GM19035 (cell line): ENCODE data around the gene ACAP2.
"Not testable (repeated sequence)": the region's sequence is repeated elsewhere in the genome, so short reads cannot be mapped to it uniquely, and the experiment has no call there.

Experiments
- ATAC-seq: cut with Tn5 transposase; IDR thresholded peaks from one replicate; pipeline ENCODE4 v1.9.1; 2021; ENCODE audit not compliant: unreplicated experiment

ACAP2 gene, protein sequence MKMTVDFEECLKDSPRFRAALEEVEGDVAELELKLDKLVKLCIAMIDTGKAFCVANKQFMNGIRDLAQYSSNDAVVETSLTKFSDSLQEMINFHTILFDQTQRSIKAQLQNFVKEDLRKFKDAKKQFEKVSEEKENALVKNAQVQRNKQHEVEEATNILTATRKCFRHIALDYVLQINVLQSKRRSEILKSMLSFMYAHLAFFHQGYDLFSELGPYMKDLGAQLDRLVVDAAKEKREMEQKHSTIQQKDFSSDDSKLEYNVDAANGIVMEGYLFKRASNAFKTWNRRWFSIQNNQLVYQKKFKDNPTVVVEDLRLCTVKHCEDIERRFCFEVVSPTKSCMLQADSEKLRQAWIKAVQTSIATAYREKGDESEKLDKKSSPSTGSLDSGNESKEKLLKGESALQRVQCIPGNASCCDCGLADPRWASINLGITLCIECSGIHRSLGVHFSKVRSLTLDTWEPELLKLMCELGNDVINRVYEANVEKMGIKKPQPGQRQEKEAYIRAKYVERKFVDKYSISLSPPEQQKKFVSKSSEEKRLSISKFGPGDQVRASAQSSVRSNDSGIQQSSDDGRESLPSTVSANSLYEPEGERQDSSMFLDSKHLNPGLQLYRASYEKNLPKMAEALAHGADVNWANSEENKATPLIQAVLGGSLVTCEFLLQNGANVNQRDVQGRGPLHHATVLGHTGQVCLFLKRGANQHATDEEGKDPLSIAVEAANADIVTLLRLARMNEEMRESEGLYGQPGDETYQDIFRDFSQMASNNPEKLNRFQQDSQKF

GRCh38 chr3:195442573-195443390 lies at the start of gene ACAP2:
Gene ACAP2, minus strand, starts transcription at chr3:195443020. Its CDS starts 173 bp downstream, at chr3:195442847.
- ATAC-seq, result peak; percentile 89

DNA sequence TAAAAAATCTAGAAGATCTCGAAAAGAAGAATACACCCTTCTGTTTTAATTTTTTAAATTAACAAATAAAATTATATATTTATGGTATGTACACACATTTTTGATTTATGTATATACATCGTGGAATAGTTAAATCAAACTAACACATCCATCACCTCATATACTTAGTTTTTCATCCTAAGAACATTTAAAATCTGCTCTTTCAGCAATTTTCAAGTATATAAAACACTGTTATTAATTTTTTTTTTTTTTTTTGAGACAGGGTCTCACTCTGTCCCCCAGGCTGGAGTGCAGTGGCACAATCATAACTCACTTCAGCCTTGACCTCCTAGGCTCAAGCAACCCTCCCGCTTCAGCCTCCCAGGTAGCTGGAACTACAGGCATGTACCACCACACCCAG lies 32.8 kb upstream of the ACAP2 start:
- no peak for ATAC-seq

DNA sequence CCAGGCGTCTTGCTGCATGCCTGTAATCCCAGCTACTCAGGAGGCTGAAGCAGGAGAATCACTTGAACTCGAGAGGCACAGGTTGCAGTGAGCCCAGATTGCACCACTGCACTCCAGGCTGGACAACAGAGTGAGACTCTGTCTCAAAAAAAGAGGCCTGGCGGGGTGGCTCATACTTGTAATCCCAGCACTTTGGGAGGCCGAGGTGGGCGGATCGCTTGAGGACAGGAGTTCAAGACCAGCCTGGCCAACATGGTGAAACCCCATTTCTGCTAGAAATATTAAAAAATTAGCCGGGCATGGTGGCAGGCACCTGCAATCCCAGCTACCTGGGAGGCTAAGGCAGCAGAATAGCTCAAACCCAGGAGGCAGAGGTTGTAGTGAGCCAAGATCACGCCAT lies 32.3 kb upstream of the ACAP2 start:
- ATAC-seq, result not testable (repeated sequence)

DNA sequence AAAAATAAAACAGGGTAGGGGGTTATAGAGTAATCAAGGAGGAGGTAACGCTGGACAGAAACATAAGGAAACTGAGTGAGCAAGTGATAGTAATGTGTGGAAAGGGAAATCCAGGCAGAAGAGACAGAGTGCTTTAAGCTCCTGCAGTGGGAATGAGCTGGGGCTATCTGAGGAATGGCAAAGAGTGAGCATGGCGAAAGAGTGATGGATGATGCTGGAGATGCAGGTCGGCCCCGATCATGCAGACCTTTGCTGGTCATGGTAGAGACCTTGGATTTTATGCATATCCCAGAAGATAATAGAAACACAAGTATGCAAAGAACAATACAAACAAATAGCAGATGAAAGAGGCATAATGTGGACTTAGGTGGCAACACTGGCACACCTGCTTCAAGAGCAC lies 26.0 kb upstream of the ACAP2 start:
- no peak for ATAC-seq

GRCh38 chr3:195468391-195468776 lies 25.6 kb upstream of the ACAP2 start:
- ATAC-seq, result no peak

DNA sequence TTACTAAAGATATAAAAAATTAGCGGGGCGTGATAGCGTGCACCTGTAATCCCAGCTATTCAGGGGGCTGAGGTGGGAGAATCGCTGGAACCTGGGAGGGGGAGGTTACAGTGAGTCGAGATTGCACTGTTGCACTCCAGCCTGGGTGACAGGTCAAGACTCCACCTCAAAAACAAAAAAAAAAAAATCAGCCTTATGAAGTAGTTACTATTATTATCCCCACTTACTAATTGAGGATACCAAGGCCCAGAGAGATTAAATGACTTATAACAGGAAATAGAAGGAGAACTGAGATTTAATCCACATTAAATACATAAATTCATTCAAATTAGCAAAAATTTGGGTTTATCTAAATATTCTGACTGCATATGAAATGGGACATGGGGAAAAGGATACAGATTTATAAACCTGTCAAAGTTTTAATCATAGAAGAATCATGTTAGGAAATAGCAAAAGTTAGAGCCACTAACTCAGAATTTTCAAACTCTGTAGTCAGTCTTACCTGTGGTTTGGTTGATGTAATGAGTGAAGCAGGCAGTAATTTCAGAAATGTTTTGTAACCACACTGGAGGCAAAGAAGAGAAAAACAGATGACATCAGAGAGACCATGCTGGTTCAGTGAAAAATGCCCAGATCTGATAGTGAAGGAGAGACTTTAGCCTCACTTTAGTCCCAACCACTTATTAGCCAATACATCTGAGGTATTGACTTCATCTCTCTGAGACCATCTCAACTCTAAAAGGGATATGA lies 25.0 kb upstream of the ACAP2 start:
- ATAC-seq, result no peak

DNA sequence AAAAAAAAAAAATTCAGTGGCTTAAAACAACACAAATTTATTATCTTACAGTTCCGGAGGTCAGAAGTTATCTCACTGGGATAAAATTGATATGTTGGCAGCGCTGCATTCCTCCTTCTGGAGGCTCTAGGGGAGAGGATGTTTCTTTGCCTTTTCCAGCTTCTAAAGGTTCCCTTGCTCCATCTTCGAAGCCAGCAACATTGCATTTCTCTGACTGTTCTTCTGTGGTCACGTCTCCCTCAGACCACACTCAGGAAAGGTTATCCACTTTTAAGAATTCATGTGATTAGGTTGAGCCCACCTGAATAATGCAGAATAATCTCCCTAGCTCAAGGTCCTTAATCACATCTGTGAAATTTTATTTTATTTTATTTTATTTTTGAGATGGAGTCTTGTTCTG lies 23.4 kb upstream of the ACAP2 start:
- no peak for ATAC-seq

DNA sequence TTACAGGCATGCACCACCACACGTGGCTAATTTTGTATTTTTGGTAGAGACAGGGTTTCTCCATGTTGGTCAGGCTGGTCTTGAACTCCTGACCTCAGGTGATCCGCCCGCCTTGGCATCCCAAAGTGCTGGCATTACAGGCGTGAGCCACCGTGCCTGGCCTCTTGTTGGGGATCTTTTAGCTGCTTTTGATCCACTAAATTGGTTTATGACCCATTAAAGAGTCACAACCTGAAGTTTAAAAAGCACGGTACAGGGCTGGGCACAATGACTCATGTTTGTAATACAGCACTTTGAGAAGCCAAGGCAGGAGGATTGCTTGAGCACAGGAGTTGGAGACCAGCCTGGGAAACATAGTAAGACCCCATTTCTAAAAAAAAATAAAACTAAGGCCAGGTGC lies 20.1 kb upstream of the ACAP2 start:
- not testable (repeated sequence) for ATAC-seq

- ATAC-seq, result no peak
These were observed 19.4 kb upstream of the ACAP2 start for GRCh38 chr3:195462308-195462610.

DNA sequence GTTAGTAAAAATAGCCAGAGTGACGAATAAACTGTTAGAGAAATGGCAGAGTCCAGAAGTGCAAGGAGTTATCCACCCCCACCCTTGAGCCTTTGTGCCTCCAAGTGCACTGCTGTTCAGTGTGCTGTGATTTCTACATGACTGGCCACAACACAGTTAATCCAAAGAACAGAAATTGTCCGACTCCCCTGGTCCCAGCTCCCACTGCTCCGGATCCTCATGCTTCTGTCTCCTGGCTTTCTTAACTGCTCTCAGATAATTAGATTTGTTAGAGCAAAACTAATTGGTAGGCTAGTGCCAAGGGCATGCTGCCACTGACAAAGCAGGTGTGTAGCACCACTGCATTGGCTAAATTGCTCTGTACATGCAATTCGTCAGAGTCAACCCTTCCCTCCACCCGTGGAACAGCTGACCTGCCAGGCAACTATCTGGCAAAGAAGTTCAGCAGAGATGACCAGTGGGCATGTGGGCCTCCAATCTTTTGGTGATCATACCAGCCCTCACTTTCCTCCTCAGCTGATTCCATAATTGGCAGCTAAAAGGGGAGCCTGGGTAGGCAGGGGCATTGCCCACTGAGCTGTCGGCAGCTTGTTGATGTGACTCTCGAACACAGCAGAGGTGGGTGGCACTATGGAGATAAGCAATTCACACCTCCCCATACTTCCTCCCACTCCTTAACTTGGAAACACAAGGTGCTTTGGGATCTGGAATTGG lies 18.9 kb upstream of the ACAP2 start:
- no peak for ATAC-seq

DNA sequence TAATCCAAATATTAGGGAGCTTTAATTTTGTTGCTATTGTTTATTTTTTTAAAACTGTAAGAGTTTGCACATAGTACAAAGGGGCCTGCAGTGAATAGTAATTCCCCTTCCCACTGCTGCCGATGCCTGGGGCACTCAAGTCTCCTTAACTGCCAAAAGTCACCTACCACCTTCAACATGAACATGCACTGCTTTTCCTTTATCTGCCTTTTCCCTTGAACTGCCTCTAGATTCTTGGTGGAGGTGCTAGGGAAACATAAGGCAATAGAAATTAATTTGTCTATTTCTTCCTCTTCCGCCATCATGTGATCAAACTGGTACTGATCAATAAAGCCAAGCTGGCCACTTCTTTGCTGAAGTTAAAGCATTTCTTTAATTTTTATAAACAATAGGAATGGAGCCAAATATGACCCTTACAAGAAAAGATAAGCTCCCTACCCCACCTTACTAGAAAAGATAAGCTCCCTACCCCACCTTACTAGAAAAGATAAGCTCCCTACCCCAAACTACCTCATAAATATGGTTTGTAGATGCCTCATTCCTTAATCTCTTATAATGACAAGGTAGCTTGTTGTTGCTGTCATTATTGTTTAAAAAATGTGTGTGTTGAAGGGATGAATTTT lies 17.4 kb upstream of the ACAP2 start:
- ATAC-seq, result no peak

GRCh38 chr3:195458316-195458717 lies 15.5 kb upstream of the ACAP2 start:
- peak; percentile 67 for ATAC-seq

GRCh38 chr3:195455789-195456188 lies 13.0 kb upstream of the ACAP2 start:
- no peak for ATAC-seq

DNA sequence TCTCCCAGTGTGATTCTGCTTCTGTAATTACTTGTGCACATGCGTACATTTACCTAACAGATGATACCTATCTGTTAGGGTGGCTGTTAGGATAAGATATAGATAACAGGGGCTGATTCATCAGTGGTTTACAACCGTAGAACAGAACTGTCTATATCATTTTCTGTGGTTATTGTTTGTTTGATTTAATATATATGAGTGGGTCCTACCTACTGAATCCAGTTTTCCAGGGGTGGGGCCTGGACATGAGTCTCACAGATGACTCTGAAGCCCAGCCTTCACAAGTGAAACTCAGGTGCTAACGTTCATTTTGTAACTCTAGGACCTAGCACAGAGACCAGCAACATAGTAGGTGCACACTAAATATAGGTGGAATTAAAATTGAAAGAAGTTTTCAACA lies 10.4 kb upstream of the ACAP2 start:
- ATAC-seq, result no peak

DNA sequence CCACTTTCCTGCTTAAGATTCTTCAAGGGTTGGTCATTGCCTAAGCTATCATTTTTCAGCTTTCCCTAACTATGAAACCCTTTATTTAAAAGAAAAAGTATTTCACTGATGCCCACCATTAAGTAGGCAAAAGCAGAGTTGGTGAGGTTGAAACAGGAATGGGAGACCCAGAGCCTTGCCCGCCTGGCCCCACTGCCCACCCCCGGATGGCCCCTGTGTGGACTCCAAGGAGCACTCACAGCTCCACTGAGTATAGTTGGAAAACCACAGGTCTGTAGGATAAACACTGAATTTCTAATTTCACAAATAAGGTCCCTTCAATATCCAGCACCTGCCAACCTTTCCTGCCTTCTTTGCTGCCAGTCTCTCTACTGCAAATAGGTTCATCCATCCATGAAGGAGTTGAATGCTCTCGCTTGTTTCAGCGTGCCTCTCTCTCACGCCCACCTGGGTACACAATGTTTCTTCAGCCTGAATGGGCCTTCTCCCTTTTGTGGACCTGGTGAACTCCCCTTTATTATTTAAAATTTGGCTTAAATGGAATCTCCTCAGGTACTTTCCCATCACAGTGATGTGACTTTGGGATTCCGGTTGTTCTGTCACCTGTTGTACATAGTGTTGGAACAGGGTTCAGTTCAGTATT lies 8.7 kb upstream of the ACAP2 start:
- ATAC-seq, result no peak

DNA sequence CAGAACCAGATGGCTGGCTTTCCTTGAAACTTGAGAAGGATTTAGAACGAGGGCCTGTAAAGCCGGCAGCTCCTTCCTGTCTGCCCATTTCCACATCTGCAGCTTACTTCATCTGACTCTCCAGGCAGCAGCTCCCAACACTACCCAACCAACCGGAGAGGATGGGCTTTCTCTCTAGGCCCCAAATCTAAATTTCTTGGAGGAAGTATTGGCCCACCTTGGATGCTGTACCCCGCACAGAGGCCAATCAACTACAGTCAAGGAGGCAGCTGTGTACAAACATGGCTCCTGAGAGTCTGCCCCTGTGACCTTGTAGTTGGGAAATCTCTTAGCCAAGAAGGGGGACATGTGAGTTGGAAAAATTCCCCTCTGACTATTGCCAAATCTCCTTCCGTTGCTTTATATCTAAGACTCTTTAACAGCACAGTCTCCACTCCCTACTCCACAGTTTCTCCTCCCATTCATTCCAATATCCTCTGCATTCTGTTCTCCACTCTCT lies 8.0 kb upstream of the ACAP2 start:
- ATAC-seq, result no peak

DNA sequence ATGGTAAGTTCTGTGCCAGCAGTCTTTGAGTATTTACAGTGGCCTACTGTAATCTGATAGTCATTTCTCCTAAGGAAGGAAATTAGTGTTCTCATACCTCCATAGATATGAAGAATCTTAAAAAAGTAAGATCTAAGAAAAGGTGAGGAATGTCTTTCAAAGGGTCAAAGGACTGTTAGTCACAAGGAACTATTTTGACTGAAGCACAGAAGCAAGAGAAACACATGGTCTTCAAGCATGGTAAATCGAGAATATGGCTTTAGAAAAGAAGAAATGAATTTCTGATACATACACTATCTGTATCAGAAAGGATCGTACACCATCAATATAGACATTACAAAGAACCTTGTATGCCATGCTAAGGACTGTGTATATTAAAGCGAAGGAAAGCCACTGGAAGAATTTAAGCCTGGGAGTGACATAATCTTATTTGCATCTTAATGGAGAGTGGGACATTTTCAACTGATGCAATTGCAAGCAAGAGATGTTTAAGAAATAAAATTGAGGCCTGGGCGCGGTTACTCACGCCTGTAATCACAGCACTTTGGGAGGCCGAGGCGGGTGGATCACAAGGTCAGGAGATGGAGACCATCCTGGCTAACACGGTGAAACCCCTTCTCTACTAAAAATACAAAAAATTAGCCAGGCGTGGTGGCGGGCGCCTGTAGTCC lies 5.5 kb upstream of the ACAP2 start:
- no peak for ATAC-seq

DNA sequence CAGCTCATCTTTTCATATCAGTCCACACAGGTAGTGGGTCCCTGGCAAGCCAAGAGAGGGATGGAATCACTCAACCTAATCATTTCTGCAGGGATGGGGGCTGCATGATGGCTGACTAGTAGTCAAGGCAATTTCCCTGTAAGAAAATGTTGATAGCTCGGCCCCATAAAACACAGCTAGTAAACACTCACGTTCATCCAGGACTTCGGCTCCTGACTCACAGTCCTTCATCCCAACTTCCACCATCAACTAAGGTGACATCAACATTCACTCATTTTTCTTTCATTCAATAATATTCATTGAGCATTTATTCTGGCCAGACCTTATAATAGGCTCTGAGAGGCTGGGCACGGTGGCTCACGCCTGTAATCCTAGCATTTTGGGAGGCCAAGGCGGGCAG lies 4.4 kb upstream of the ACAP2 start:
- no peak for ATAC-seq

GRCh38 chr3:195446359-195446758 lies 3.5 kb upstream of the ACAP2 start:
- ATAC-seq, result no peak
